K562 (cell line): ENCODE data around the gene FHIT. TPM values are rescaled to one million over a fixed set of nuclear protein-coding genes. Genes with fewer than 3 reads are reported as not detected.

Experiments used
- BACH1 ChIP-seq: fragments of 200-800 bp; sonication (Bioruptor generic); IDR thresholded peaks from 2 replicates; pipeline ENCODE4 v1.6.1; 2016; ENCODE audit warnings: missing genetic modification characterization, missing compliant biosample characterization
- CBX1 ChIP-seq: sonication (generic); IDR thresholded peaks from 2 replicates; pipeline ENCODE4 v1.6.1; 2016; ENCODE audit warnings: antibody characterized with exemption, low read depth, mild to moderate bottlenecking
- CREB1 ChIP-seq, 2 experiments: sonication (generic) in 1 of 2; formaldehyde crosslinking in 1 of 2; IDR thresholded peaks; 2 replicates each; pipeline versions ENCODE4 v1.6.1 to v1.8.0; 2012 to 2022; ENCODE audit warnings: inconsistent platforms in 1 of 2, mild to moderate bottlenecking in 1 of 2, missing genetic modification reagents in 1 of 2, moderate library complexity in 1 of 2
- E2F5 ChIP-seq: sonication (generic); formaldehyde crosslinking; IDR thresholded peaks from 2 replicates; pipeline ENCODE4 v1.8.0; 2022; ENCODE audit warnings: mild to moderate bottlenecking, missing genetic modification reagents
- E2F8 ChIP-seq: fragments of 450-650 bp; IDR thresholded peaks from 2 replicates; pipeline ENCODE4 v1.7.1; 2018; ENCODE audit warnings: mild to moderate bottlenecking, low read depth; ENCODE audit not compliant: partially characterized antibody
- HSF4 ChIP-seq: fragments of 250-450 bp; sonication (Bioruptor Pico); IDR thresholded peaks from 2 replicates; pipeline ENCODE4 v2.1.2; 2022; ENCODE audit warnings: mild to moderate bottlenecking, moderate library complexity, borderline replicate concordance
- MLLT1 ChIP-seq, 2 experiments: fragments of 450-650 bp; IDR thresholded peaks; 2 replicates each; pipeline ENCODE4 v1.6.1; 2016
- MYC ChIP-seq, 2 experiments: fragments of 250-450 bp in 1 of 2; sonication (Bioruptor Pico) in 1 of 2; IDR thresholded peaks; 2 replicates each; pipeline versions ENCODE4 v1.5.1 to v1.6.1; 2012 to 2021; ENCODE audit warnings: low read depth in 2 of 2, borderline replicate concordance in 1 of 2, improper control_type of control experiment in 1 of 2, low read length in 1 of 2, mild to moderate bottlenecking in 1 of 2, moderate library complexity in 1 of 2
- NKRF ChIP-seq: fragments of 450-650 bp; IDR thresholded peaks from 2 replicates; pipeline ENCODE4 v1.6.1; 2016; ENCODE audit warnings: borderline replicate concordance
- RBM34 ChIP-seq: fragments of 200-400 bp; formaldehyde crosslinking; IDR thresholded peaks from 2 replicates; pipeline ENCODE4 v1.6.1; 2018; ENCODE audit warnings: low read length, borderline replicate concordance; ENCODE audit not compliant: insufficient read depth
- SMAD1 ChIP-seq: fragments of 150-350 bp; IDR thresholded peaks from 2 replicates; pipeline ENCODE4 v1.6.1; 2014; ENCODE audit warnings: low read length, low read depth; ENCODE audit not compliant: partially characterized antibody
- SMARCE1 ChIP-seq: fragments of 450-650 bp; IDR thresholded peaks from 2 replicates; pipeline ENCODE4 v1.7.1; 2016; ENCODE audit warnings: mild to moderate bottlenecking
- THRB ChIP-seq: fragments of 450-650 bp; formaldehyde crosslinking; conservative IDR thresholded peaks from 2 replicates; pipeline ENCODE4 v1.4.0; 2022; ENCODE audit warnings: mild to moderate bottlenecking, missing genetic modification characterization
- ZEB2 ChIP-seq: fragments of 450-650 bp; IDR thresholded peaks from 2 replicates; pipeline ENCODE4 v1.6.1; 2016
- ZNF175 ChIP-seq: fragments of 200-800 bp; sonication (Bioruptor generic); IDR thresholded peaks from 2 replicates; pipeline ENCODE4 v1.6.1; 2016; ENCODE audit warnings: low read depth, mild to moderate bottlenecking, missing genetic modification characterization, missing compliant biosample characterization
- ZNF507 ChIP-seq: conservative IDR thresholded peaks from 2 replicates; pipeline ENCODE4 v1.6.1; 2017; ENCODE audit warnings: missing genetic modification characterization, missing compliant biosample characterization
- ZNF57 ChIP-seq: fragments of 450-650 bp; formaldehyde crosslinking; IDR thresholded peaks from 2 replicates; pipeline ENCODE4 v1.4.0; 2020; ENCODE audit warnings: mild to moderate bottlenecking, moderate library complexity
- polyA plus RNA-seq, 8 experiments: library from polyadenylated mRNA; depleted of rRNA in 4 of 8; stranded (reverse) in 5 of 8; unstranded in 3 of 8; fragments of >200 nt; fragmentation: Nextera tagmentation in 2 of 8; fragmentation: Illumina TruSeq in 1 of 8; extraction: Ambion mirVana in 2 of 8; extraction: Trizol in 1 of 8; gene quantifications; 2 replicates each; pipeline versions ENCODE4 v1.2.1 to v1.2.3, GENCODE V29; 2011 to 2014; ENCODE audit warnings: inconsistent platforms in 1 of 8, missing spikeins in 1 of 8
- total RNA-seq, 7 experiments: library from RNA; depleted of rRNA in 6 of 7; stranded (reverse); fragments of >200 nt in 6 of 7; fragmentation: Illumina TruSeq in 2 of 7; extraction: Trizol in 2 of 7; gene quantifications; 2 replicates each; pipeline versions ENCODE4 v1.2.1 to v1.2.3, GENCODE V29; 2011 to 2021; ENCODE audit warnings: low replicate concordance in 1 of 7

The FHIT gene
- total and polyA plus RNA-seq, 9 of the 15 experiments (the other 6 are each of a cell fraction or from before 2014, with no cell fraction given), result 1.7 to 9.1 (median 4.3) TPM

GRCh38 chr3:61251174-61251972, at the start of gene FHIT (continued):
- TF ChIP-seq HSF4 (CRISPR knock-in tag), result no peak
- no peak for TF ChIP-seq ZNF175 (CRISPR knock-in tag)
- no peak for TF ChIP-seq ZNF507 (tag)
- TF ChIP-seq MYC (IDR thresholded peaks at IDR 0.05; ENCODE audit: low read depth, low read length), result no peak; the same call in 1 of the 2 replicates
- no peak for TF ChIP-seq MYC (CRISPR knock-in tag; IDR thresholded peaks at IDR 0.05; ENCODE audit: borderline replicate concordance, low read depth)
- TF ChIP-seq ZNF57, result no peak
- no peak for TF ChIP-seq CBX1
- no peak for TF ChIP-seq SMAD1
- TF ChIP-seq BACH1 (tag), result no peak
- no peak for TF ChIP-seq MLLT1 (IDR thresholded peaks at IDR 0.05)
- no peak for TF ChIP-seq ZEB2
- TF ChIP-seq CREB1 (IDR thresholded peaks at IDR 0.05), result 0 out of 2 replicates have a peak, but pooled peaks have one; percentile 32
- TF ChIP-seq CREB1 (CRISPR knock-in tag; IDR thresholded peaks at IDR 0.05), result peak; percentile 36; the same call in 1 of the 2 replicates
- TF ChIP-seq SMARCE1, result no peak
- TF ChIP-seq E2F8, result no peak
- TF ChIP-seq RBM34, result no peak
- TF ChIP-seq E2F5 (CRISPR knock-in tag), result no peak
- no peak for TF ChIP-seq THRB (CRISPR knock-in tag)
- 0 out of 2 replicates have a peak, but pooled peaks have one; percentile 15 for TF ChIP-seq NKRF
